ENCODE data around the gene FOXP1.

DNA sequence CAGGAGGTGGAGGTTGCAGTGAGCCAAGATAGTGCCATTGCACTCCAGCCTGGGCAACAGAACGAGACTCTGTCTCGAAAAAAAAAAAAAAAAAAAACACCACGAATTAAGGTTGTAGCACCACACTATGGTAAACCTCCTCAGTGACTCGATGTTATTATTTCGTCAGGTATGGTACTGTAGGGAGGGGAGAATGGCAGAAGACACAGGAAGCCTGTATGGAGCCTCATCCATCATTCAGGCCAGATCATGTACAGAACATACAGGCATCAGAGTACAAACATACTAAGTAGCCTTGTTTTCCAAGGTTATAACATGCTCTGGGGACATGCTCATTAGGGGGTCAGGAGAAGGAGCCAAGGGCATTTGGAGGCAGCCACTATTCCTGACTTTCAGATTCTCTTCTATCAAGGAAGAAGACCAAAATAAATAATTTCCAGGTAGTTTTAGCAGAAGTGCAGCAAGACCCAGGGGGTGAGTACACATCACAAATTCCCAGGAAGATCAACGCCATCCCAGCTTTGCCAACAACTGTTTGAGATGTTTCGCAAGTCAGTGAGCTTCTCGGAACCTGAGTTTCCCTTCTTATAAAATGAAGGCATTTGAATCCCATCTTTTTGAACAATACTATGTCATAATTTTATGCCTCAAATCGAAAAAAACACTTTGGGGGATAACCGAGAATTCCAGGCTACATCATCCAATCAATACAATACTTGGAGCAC is 79.8 kb downstream of the FOXP1 start:
- TF ChIP-seq, protein P1, sequence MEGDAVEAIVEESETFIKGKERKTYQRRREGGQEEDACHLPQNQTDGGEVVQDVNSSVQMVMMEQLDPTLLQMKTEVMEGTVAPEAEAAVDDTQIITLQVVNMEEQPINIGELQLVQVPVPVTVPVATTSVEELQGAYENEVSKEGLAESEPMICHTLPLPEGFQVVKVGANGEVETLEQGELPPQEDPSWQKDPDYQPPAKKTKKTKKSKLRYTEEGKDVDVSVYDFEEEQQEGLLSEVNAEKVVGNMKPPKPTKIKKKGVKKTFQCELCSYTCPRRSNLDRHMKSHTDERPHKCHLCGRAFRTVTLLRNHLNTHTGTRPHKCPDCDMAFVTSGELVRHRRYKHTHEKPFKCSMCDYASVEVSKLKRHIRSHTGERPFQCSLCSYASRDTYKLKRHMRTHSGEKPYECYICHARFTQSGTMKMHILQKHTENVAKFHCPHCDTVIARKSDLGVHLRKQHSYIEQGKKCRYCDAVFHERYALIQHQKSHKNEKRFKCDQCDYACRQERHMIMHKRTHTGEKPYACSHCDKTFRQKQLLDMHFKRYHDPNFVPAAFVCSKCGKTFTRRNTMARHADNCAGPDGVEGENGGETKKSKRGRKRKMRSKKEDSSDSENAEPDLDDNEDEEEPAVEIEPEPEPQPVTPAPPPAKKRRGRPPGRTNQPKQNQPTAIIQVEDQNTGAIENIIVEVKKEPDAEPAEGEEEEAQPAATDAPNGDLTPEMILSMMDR (IDR thresholded peaks at IDR 0.05), result no peak
- TF ChIP-seq POLR2AphosphoS5 (IDR thresholded peaks at IDR 0.05), result no peak
